Thoracic aorta (tissue), 2 donors: Measurements from ENCODE around the gene FKBP6. TPM values are rescaled to one million over a fixed set of nuclear protein-coding genes. Genes with fewer than 3 reads are reported as not detected.
"Not testable (repeated sequence)": the region's sequence is repeated elsewhere in the genome, so short reads cannot be mapped to it uniquely, and the experiment has no call there.

Experiments used
- ATAC-seq: fragments of 150-250 bp; one replicate; pipeline ENCODE4 v1.8.0; 2017; ENCODE audit warnings: low read depth; ENCODE audit not compliant: insufficient number of reproducible peaks, low FRiP score
- DNase-seq: peaks from one replicate; pipeline ENCODE4 v3.0.0-alpha.2; 2020; ENCODE audit warnings: low spot score
- H3K27ac ChIP-seq, 2 donors: fragments of 200-600 bp; sonication (generic); 1 replicate in 1 of 2; 2 replicates in 1 of 2; pipeline ENCODE4 v1.5.1; 2016; ENCODE audit warnings: mild to moderate bottlenecking in 2 of 2, moderate library complexity in 2 of 2
- H3K27me3 ChIP-seq: fragments of 200-600 bp; sonication (generic); replicated peaks from 2 replicates; pipeline ENCODE4 v1.6.0; 2016; ENCODE audit warnings: mild to moderate bottlenecking; ENCODE audit not compliant: insufficient read depth
- H3K36me3 ChIP-seq: fragments of 200-600 bp; sonication (generic); one replicate; pipeline ENCODE4 v1.5.1; 2016
- H3K4me1 ChIP-seq, 2 donors: fragments of 200-600 bp; sonication (generic); 1 replicate in 1 of 2; 2 replicates in 1 of 2; pipeline versions ENCODE4 v1.5.1 to v1.6.0; 2016; ENCODE audit warnings: low read depth in 2 of 2, mild to moderate bottlenecking in 1 of 2; ENCODE audit not compliant: control insufficient read depth in 1 of 2
- H3K4me3 ChIP-seq: fragments of 200-600 bp; sonication (generic); 2 replicates; pipeline ENCODE4 v1.5.1; 2016; ENCODE audit warnings: mild to moderate bottlenecking
- H3K9me3 ChIP-seq: fragments of 200-600 bp; sonication (generic); 2 replicates; pipeline ENCODE4 v1.5.1; 2016
- CTCF ChIP-seq: fragments of 200-600 bp; sonication (generic); IDR thresholded peaks from one replicate; pipeline ENCODE4 v1.5.1; 2019; ENCODE audit warnings: antibody characterized with exemption
- total RNA-seq, 2 donors: library from RNA; depleted of rRNA; stranded (reverse); fragments of >200 nt; gene quantifications; one replicate each; pipeline versions ENCODE4 v1.1.0 to v1.2.3, GENCODE V29; 2016

The FKBP6 gene
- total RNA-seq, 2 donors from 2014 or later = not detected

- Histone ChIP-seq H3K27ac (no peak overlapping the region), H3K27me3 (no peaks in the 10 kb centered on the region), H3K4me1 (peaks cover 0 to 3% of the 10 kb centered on the region in 2 donors), H3K36me3 (no peaks in the 10 kb centered on the region), H3K9me3 (no peaks in the 10 kb centered on the region), H3K4me3 (no peak overlapping the region)
- TF ChIP-seq CTCF = no peak
- DNase-seq = no peak
- ATAC-seq = no peak
Observed at GRCh38 chr7:73376671-73377412, 48.9 kb downstream of the FKBP6 start.

GRCh38 chr7:73377413-73378200 lies 49.6 kb downstream of the FKBP6 start:
- H3K4me3 ChIP-seq, H3K27ac ChIP-seq, ATAC-seq, H3K9me3 ChIP-seq, H3K4me1 ChIP-seq, H3K36me3 ChIP-seq, H3K27me3 ChIP-seq, DNase-seq: not testable (repeated sequence)

DNA sequence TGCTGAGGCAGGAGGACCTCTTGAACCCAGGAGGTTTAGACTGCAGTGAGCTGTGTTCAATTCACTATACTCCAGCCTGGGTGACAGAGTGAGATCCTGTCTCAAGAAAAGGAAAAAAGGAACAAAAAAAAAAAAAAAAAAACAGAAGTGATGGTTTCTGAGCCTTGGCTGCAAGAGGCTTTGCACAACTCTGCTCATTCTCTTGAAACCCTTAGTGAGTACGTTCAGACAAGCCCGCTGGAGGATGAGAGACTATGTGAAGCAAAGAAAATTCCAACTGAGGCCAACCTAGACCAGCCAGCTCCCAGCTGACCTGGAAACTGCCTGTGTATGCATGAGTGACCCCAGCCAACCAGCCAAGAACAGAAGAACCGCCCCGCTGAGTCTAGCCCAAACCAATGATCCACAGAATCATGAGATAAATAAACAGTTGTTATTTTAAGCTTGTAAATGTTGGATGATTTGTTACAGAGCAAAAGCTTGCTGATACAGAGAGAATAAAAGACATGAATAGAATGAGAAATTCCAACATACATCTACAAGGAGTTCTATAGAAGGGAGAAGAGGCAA lies 55.1 kb downstream of the FKBP6 start:
- TF ChIP-seq CTCF = no peak
- Histone ChIP-seq H3K4me1 (no peaks in the 10 kb centered on the region), H3K4me3 (no peak overlapping the region), H3K9me3 (peaks cover 16% of the 10 kb centered on the region), H3K36me3 (no peaks in the 10 kb centered on the region), H3K27ac (no peak overlapping the region), H3K27me3 (no peaks in the 10 kb centered on the region)
- no peak for DNase-seq
- no peak for ATAC-seq

- H3K4me3 ChIP-seq = no peak overlapping the region
- DNase-seq (no peak), ATAC-seq (no peak)
- H3K27me3 ChIP-seq = no peaks in the 10 kb centered on the region
- no peaks in the 10 kb centered on the region for H3K36me3 ChIP-seq
- H3K9me3 ChIP-seq = peaks cover 17% of the 10 kb centered on the region
- TF ChIP-seq CTCF = no peak
- H3K27ac ChIP-seq = no peak overlapping the region
- no peaks in the 10 kb centered on the region for H3K4me1 ChIP-seq
Observed at GRCh38 chr7:73387221-73387828, 59.4 kb downstream of the FKBP6 start.

GRCh38 chr7:73387908-73388414 lies 60.0 kb downstream of the FKBP6 start:
- Histone ChIP-seq H3K4me1 (no peaks in the 10 kb centered on the region), H3K27ac (no peak overlapping the region), H3K4me3 (no peak overlapping the region), H3K9me3 (peaks cover 16% of the 10 kb centered on the region), H3K27me3 (no peaks in the 10 kb centered on the region), H3K36me3 (no peaks in the 10 kb centered on the region)
- no peak for ATAC-seq
- TF ChIP-seq CTCF = no peak
- DNase-seq = no peak
